Peyer's patch (tissue), 4 donors: Measurements from ENCODE around the gene MYD88.

Source experiments
- POLR2A ChIP-seq, 2 donors: fragments of 450-650 bp; IDR thresholded peaks; one replicate each; pipeline ENCODE4 v1.5.1; 2017; ENCODE audit warnings: antibody characterized with exemption in 2 of 2, mild to moderate bottlenecking in 2 of 2, moderate library complexity in 2 of 2
- TF ChIP-seq, protein P1 (sequence below), 6 experiments: fragments of 450-650 bp in 4 of 6; fragments of 200-600 bp in 2 of 6; sonication (generic) in 1 of 6; IDR thresholded peaks; one replicate each; pipeline ENCODE4 v1.5.1; 2017 to 2019; ENCODE audit warnings: antibody characterized with exemption in 6 of 6, mild to moderate bottlenecking in 3 of 6, moderate library complexity in 1 of 6

DNA sequence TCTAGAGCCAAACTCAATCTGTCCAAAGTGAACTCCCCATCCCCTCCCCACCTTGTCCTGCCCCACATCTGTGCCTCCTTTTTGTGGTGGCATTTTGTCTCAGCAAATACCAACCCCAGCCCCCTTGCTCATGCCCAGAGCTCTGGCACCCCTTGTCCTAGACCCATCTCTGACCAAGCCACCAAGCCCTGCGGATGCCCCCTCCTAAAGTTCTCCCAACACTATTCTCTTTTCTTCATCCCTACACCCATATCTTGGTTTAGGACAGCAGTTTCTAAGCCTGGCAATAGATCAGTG is 19.3 kb upstream of the MYD88 start:
- TF ChIP-seq, protein P1, sequence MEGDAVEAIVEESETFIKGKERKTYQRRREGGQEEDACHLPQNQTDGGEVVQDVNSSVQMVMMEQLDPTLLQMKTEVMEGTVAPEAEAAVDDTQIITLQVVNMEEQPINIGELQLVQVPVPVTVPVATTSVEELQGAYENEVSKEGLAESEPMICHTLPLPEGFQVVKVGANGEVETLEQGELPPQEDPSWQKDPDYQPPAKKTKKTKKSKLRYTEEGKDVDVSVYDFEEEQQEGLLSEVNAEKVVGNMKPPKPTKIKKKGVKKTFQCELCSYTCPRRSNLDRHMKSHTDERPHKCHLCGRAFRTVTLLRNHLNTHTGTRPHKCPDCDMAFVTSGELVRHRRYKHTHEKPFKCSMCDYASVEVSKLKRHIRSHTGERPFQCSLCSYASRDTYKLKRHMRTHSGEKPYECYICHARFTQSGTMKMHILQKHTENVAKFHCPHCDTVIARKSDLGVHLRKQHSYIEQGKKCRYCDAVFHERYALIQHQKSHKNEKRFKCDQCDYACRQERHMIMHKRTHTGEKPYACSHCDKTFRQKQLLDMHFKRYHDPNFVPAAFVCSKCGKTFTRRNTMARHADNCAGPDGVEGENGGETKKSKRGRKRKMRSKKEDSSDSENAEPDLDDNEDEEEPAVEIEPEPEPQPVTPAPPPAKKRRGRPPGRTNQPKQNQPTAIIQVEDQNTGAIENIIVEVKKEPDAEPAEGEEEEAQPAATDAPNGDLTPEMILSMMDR (IDR thresholded peaks at IDR 0.05), result no peak
- TF ChIP-seq POLR2A (IDR thresholded peaks at IDR 0.05), result no peak
